K562 (cell line): Measurements from ENCODE around the gene PLD6. TPM values are rescaled to one million over a fixed set of nuclear protein-coding genes. Genes with fewer than 3 reads are reported as not detected.
A peak's percentile ranks its signal among the peaks of the same experiment; 100 is the strongest.

ENCODE experiments used
- CHD1 ChIP-seq: fragments of 200-600 bp; sonication (generic); IDR thresholded peaks from one replicate; pipeline ENCODE4 v1.6.1; 2012; ENCODE audit warnings: mild to moderate bottlenecking, moderate library complexity, low read length, inconsistent platforms
- CHD2 ChIP-seq: IDR thresholded peaks from 2 replicates; pipeline ENCODE4 v1.6.1; 2011; ENCODE audit warnings: low read depth, low read length
- ELF4 ChIP-seq: fragments of 450-650 bp; formaldehyde crosslinking; IDR thresholded peaks from 2 replicates; pipeline ENCODE4 v1.4.0; 2022; ENCODE audit warnings: missing genetic modification characterization
- EP300 ChIP-seq: IDR thresholded peaks from 2 replicates; pipeline ENCODE4 v1.6.1; 2012; ENCODE audit warnings: low read length, improper control_type of control experiment
- ESRRA ChIP-seq: fragments of 450-650 bp; IDR thresholded peaks from 2 replicates; pipeline ENCODE4 v1.6.1; 2014; ENCODE audit warnings: low read depth, mild to moderate bottlenecking, moderate library complexity, borderline replicate concordance
- ETV6 ChIP-seq, 3 experiments: fragments of 150-350 bp in 1 of 3; sonication (generic) in 1 of 3; formaldehyde crosslinking in 1 of 3; IDR thresholded peaks; 2 replicates each; pipeline versions ENCODE4 v1.6.1 to v1.8.0; 2014 to 2022; ENCODE audit warnings: borderline replicate concordance in 2 of 3, low read depth in 2 of 3, antibody characterized with exemption in 1 of 3, low read length in 1 of 3, mild to moderate bottlenecking in 1 of 3, missing genetic modification reagents in 1 of 3
- FOXA1 ChIP-seq: fragments of 450-650 bp; IDR thresholded peaks from 2 replicates; pipeline ENCODE4 v1.6.1; 2016; ENCODE audit warnings: mild to moderate bottlenecking, borderline replicate concordance
- HDAC8 ChIP-seq: fragments of 450-650 bp; IDR thresholded peaks from 2 replicates; pipeline ENCODE4 v1.6.1; 2016; ENCODE audit warnings: mild to moderate bottlenecking, missing genetic modification characterization, moderate library complexity, missing compliant biosample characterization
- HNRNPH1 ChIP-seq: fragments of 200-400 bp; formaldehyde crosslinking; optimal IDR thresholded peaks from 2 replicates; pipeline ENCODE3; 2017; ENCODE audit warnings: low read depth, mild to moderate bottlenecking, low read length, moderate library complexity
- PCBP1 ChIP-seq: fragments of 200-400 bp; formaldehyde crosslinking; IDR thresholded peaks from 2 replicates; pipeline ENCODE4 v1.6.1; 2018; ENCODE audit warnings: mild to moderate bottlenecking, low read depth, low read length; ENCODE audit not compliant: poor library complexity, severe bottlenecking
- PTRF ChIP-seq: fragments of 450-650 bp; IDR thresholded peaks from 2 replicates; pipeline ENCODE4 v1.6.1; 2016; ENCODE audit warnings: mild to moderate bottlenecking, missing genetic modification characterization, missing compliant biosample characterization
- RBBP5 ChIP-seq: fragments of 200-600 bp; sonication (generic); IDR thresholded peaks from 2 replicates; pipeline ENCODE4 v1.6.1; 2012; ENCODE audit warnings: borderline replicate concordance, mild to moderate bottlenecking, low read length, control low read depth, inconsistent platforms; ENCODE audit not compliant: insufficient read depth, poor library complexity, severe bottlenecking
- SMAD4 ChIP-seq: fragments of 250-450 bp; sonication (Bioruptor Pico); conservative IDR thresholded peaks from 2 replicates; pipeline ENCODE4 v1.8.0; 2021; ENCODE audit warnings: inconsistent platforms, mild to moderate bottlenecking, moderate library complexity
- ZNF24 ChIP-seq: fragments of 450-650 bp; IDR thresholded peaks from 2 replicates; pipeline ENCODE4 v1.6.1; 2016
- ZNF282 ChIP-seq: sonication (generic); formaldehyde crosslinking; IDR thresholded peaks from 2 replicates; pipeline ENCODE4 v1.8.1; 2023; ENCODE audit warnings: missing genetic modification reagents
- ZNF717 ChIP-seq: fragments of 250-450 bp; sonication (Bioruptor Pico); IDR thresholded peaks from 2 replicates; pipeline ENCODE4 v1.5.0; 2021
- polyA plus RNA-seq, 8 experiments: library from polyadenylated mRNA; depleted of rRNA in 4 of 8; stranded (reverse) in 5 of 8; unstranded in 3 of 8; fragments of >200 nt; fragmentation: Nextera tagmentation in 2 of 8; fragmentation: Illumina TruSeq in 1 of 8; extraction: Ambion mirVana in 2 of 8; extraction: Trizol in 1 of 8; gene quantifications; 2 replicates each; pipeline versions ENCODE4 v1.2.1 to v1.2.3, GENCODE V29; 2011 to 2014; ENCODE audit warnings: inconsistent platforms in 1 of 8, missing spikeins in 1 of 8
- total RNA-seq, 7 experiments: library from RNA; depleted of rRNA in 6 of 7; stranded (reverse); fragments of >200 nt in 6 of 7; fragmentation: Illumina TruSeq in 2 of 7; extraction: Trizol in 2 of 7; gene quantifications; 2 replicates each; pipeline versions ENCODE4 v1.2.1 to v1.2.3, GENCODE V29; 2011 to 2021; ENCODE audit warnings: low replicate concordance in 1 of 7
- TF ChIP-seq, protein P1 (sequence below): fragments of 250-450 bp; sonication (Bioruptor Pico); IDR thresholded peaks from 2 replicates; pipeline ENCODE4 v1.8.0; 2022; ENCODE audit warnings: moderate library complexity, mild to moderate bottlenecking, inconsistent platforms
- TF ChIP-seq, protein P2 (sequence below), 2 experiments: fragments of 450-650 bp in 1 of 2; sonication (generic) in 1 of 2; formaldehyde crosslinking in 1 of 2; IDR thresholded peaks in 1 of 2; conservative IDR thresholded peaks in 1 of 2; 2 replicates each; pipeline versions ENCODE4 v1.6.1 to v1.8.1; 2016 to 2023; ENCODE audit warnings: mild to moderate bottlenecking in 2 of 2, moderate library complexity in 2 of 2, inconsistent platforms in 1 of 2, missing genetic modification reagents in 1 of 2
- TF ChIP-seq, protein P3 (sequence below): fragments of 450-650 bp; conservative IDR thresholded peaks from 2 replicates; pipeline ENCODE4 v1.6.1; 2016; ENCODE audit warnings: missing genetic modification characterization, low read depth, mild to moderate bottlenecking, missing compliant biosample characterization, moderate library complexity
- TF ChIP-seq, protein P4 (sequence below): fragments of 450-650 bp; formaldehyde crosslinking; IDR thresholded peaks from 2 replicates; pipeline ENCODE4 v1.4.0; 2022; ENCODE audit warnings: mild to moderate bottlenecking, moderate library complexity
- TF ChIP-seq, protein P5 (sequence below): IDR thresholded peaks from 2 replicates; pipeline ENCODE4 v1.6.1; 2016; ENCODE audit warnings: missing genetic modification characterization, missing compliant biosample characterization

Gene PLD6
- total and polyA plus RNA-seq, 9 of the 15 experiments (the other 6 are each of a cell fraction or from before 2014, with no cell fraction given): 3.6 to 15.6 (median 10.0) TPM

DNA sequence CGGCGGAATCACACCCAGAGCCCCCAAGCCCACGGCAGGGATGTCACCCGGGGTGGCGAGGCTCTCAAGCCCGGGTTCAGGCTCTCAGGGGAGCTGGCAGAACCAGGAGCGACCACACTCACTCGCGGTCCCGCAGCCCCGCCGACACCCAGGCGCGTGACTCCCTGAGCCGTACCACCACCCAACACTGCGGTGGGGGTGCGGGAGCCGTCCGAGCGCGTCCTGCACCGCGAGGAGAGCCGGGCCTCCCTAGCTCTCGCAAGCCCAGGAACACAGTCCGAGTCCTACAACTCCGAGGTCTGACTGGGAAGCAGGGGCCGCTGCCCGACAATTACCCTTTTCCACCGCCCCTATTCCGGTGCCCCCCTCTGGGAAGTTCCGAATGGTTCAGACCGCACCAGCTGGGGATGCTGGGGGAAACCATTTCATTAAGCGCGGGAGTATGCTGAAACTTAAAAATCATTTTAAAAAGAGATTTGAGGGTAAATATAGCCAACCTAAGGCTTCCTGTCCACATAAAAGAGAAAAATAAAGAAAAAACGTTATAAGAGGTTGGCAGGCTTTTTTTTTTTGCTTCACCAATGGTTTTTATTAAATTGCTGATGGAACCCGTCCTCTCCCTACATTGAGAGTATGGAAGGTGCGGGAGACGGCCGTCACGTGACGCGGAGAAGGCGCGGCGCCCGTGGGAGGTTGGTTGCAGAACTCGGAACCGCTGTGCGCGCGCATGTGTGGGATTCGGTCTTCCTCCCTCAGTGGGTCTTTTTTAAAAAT, 31.1 kb upstream of the PLD6 start, which contains the start of gene FLCN (continued):
- TF ChIP-seq, protein P1, sequence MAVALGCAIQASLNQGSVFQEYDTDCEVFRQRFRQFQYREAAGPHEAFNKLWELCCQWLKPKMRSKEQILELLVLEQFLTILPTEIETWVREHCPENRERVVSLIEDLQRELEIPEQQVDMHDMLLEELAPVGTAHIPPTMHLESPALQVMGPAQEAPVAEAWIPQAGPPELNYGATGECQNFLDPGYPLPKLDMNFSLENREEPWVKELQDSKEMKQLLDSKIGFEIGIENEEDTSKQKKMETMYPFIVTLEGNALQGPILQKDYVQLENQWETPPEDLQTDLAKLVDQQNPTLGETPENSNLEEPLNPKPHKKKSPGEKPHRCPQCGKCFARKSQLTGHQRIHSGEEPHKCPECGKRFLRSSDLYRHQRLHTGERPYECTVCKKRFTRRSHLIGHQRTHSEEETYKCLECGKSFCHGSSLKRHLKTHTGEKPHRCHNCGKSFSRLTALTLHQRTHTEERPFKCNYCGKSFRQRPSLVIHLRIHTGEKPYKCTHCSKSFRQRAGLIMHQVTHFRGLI (CRISPR knock-in tag): no peak
- TF ChIP-seq EP300 (no peak; the same call in 1 of the 2 replicates), ESRRA (peak; percentile 83; the same call in 1 of the 2 replicates), FOXA1 (no peak), RBBP5 (peak; percentile 74), ZNF717 (CRISPR knock-in tag) (no peak), SMAD4 (CRISPR knock-in tag) (peak; percentile 13; the same call in 1 of the 2 replicates), PTRF (tag) (no peak), PCBP1 (peak; percentile 52), CHD1 (no peak), ZNF24 (no peak), ELF4 (no peak), HNRNPH1 (no peak), ETV6 (IDR thresholded peaks at IDR 0.05; ENCODE audit: borderline replicate concordance in 1 of 2, low read depth in 2 of 2, low read length in 1 of 2) (no peak), ETV6 (CRISPR knock-in tag; IDR thresholded peaks at IDR 0.05; ENCODE audit: borderline replicate concordance) (no peak), ZNF282 (no peak), CHD2 (no peak; the same call in 1 of the 2 replicates), HDAC8 (tag) (no peak)
- TF ChIP-seq, protein P2, sequence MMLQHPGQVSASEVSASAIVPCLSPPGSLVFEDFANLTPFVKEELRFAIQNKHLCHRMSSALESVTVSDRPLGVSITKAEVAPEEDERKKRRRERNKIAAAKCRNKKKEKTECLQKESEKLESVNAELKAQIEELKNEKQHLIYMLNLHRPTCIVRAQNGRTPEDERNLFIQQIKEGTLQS (IDR thresholded peaks at IDR 0.05): peak; percentile 52
- TF ChIP-seq, protein P2 (CRISPR knock-in tag; conservative IDR thresholded peaks at IDR 0.05): no peak
- TF ChIP-seq, protein P3, sequence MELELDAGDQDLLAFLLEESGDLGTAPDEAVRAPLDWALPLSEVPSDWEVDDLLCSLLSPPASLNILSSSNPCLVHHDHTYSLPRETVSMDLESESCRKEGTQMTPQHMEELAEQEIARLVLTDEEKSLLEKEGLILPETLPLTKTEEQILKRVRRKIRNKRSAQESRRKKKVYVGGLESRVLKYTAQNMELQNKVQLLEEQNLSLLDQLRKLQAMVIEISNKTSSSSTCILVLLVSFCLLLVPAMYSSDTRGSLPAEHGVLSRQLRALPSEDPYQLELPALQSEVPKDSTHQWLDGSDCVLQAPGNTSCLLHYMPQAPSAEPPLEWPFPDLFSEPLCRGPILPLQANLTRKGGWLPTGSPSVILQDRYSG (tag): no peak
- TF ChIP-seq, protein P4, sequence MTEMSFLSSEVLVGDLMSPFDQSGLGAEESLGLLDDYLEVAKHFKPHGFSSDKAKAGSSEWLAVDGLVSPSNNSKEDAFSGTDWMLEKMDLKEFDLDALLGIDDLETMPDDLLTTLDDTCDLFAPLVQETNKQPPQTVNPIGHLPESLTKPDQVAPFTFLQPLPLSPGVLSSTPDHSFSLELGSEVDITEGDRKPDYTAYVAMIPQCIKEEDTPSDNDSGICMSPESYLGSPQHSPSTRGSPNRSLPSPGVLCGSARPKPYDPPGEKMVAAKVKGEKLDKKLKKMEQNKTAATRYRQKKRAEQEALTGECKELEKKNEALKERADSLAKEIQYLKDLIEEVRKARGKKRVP (CRISPR knock-in tag): no peak
- TF ChIP-seq, protein P5, sequence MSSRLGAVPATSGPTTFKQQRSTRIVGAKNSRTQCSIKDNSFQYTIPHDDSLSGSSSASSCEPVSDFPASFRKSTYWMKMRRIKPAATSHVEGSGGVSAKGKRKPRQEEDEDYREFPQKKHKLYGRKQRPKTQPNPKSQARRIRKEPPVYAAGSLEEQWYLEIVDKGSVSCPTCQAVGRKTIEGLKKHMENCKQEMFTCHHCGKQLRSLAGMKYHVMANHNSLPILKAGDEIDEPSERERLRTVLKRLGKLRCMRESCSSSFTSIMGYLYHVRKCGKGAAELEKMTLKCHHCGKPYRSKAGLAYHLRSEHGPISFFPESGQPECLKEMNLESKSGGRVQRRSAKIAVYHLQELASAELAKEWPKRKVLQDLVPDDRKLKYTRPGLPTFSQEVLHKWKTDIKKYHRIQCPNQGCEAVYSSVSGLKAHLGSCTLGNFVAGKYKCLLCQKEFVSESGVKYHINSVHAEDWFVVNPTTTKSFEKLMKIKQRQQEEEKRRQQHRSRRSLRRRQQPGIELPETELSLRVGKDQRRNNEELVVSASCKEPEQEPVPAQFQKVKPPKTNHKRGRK (tag): no peak
